GM18511 (cell line): Measurements from ENCODE around the gene MESP1.

Experiments
- ATAC-seq: cut with Tn5 transposase; IDR thresholded peaks from one replicate; pipeline ENCODE4 v1.9.1; 2021; ENCODE audit warnings: mild to moderate bottlenecking, moderate library complexity; ENCODE audit not compliant: unreplicated experiment

MESP1 gene

DNA sequence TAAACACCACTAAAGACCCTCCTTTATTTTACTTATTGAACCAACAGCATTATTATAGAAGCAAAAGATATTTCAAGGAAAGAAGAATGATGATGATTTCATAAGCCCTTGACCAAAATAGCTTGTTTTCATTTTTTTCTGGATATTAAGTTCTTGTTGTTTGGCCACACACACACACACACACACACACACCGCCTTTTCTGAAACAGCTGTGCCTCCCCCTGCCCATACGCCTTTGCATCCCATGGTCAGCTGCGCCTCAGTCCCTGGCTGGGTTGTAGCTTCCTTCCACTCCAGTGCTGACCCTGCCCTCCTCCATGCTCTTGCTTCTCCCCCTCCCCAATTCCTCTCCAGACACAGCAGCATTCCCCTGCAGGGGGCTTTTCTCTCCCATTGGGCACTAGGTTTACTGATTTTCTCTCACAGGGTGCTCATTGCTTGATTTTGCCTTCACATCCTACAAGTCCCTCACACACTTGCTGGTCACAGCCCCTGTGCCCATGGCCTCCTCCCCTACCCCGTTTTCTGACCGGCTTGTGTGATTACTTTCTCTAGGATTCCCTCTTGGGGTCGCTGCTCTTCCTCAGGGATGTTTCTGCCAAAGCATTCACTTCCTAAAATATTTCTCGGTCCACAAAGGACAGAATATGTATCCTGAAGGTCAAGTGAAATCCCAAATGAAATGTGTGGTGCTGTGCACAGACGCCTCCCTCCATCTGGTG, 18.4 kb downstream of the MESP1 start:
- no peak for ATAC-seq

DNA sequence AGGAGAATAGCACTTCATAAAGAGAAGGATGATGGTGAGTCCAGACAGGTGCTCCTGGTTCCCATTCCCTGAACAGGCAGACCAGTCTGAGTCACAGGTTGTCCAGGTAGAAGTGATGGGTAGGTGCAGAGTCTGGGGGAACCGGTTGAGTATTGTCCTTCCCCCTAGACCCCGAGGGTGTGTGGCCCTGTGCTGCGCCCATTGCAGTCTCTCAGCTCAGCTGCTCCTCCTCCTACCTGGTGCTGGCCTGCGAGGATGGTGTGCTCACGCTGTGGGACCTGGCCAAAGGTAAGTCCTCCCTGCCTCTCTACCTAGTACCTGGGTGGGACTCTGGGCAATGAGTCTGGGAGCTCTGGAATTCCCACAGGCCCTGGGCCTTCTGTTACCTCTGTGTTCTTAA, 19.8 kb downstream of the MESP1 start:
- ATAC-seq: no peak

- no peak for ATAC-seq
Measured at GRCh38 chr15:89728254-89728653, 22.8 kb downstream of the MESP1 start.

DNA sequence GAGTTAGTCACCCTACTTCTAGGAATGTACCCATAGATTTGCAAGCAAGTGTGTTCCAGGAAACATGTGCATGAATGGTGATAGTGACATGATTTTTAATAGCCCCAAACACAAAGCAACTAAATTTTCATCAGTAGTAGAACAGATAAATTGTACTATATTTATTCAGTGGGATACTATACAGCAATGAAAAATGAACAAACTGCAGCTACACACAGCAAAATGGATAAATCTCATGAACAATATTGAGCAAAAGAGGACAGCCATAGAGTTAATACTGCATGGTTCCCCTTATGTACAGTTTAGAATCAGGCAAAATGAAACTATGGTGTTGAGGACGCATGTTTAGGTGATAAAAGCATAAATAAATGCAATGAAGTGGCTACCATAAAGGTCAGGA, 26.0 kb downstream of the MESP1 start:
- no peak for ATAC-seq

DNA sequence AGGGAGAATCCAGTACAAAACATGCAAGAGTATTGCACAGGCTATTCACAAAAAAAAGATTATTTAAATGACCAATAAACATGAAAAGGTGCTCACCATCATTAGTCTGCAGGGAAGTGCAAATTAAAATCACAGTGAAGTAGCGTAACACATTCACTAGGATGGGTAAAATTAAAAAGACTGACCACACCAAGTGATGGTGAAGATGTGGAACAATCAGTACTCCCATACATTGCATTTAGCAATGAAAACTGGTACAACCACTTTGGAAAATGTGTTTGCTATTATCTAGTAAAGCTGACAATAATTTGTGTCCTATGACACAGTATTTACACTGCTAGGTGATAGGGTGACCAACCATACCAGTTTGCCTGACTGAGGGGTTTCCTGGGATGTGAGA, 26.4 kb downstream of the MESP1 start:
- no peak for ATAC-seq

DNA sequence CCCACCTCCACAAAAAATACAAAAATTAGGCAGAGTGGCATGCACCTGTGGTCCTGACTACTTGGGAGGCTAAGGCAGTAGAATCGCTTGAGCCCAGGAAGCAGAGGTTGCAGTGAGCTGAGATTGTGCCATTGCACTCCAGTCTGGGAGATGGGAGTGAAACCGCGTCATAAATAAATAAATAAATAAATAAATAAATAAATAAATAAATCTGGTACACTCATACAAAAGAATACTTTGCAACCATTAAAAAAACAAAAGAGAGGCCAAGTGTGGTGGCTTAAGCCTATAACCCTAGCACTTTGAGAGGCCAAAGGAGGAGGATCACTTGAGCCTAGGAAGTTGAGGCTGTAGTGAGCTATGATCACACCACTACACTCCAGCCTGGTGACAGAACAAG, 28.0 kb downstream of the MESP1 start:
- no peak for ATAC-seq

DNA sequence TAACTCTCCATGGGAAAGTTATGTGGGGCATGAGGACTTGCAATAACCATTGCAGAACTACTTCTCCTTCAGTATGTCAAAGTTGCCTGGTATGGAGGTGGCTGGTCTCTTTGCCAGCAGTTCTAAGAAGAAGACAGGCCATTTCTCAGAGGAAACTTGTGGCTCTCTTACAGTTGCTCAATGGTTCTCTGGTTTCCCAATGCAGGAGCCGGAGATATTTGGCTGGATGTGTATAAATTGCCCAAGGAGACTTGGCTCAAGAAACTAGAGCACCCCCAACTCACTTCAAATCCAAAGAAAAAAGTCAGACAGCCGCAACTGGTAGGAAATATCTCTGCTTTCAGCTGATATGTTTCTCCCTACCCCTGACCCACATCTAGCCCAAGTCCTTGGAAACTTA, 36.3 kb downstream of the MESP1 start:
- no peak for ATAC-seq

GRCh38 chr15:89707577-89707976, 43.5 kb downstream of the MESP1 start:
- no peak for ATAC-seq

GRCh38 chr15:89704411-89704810, 46.6 kb downstream of the MESP1 start:
- no peak for ATAC-seq
